Activated naive CD8-positive, alpha-beta T cell (primary cell): ENCODE results near the gene RFX1.
"Not testable (repeated sequence)": the region's sequence is repeated elsewhere in the genome, so short reads cannot be mapped to it uniquely, and the experiment has no call there.

Experiments
- H3K27ac Mint-ChIP-seq: one replicate; pipeline ENCODE4 v1.8.0; 2021; ENCODE audit warnings: mixed read lengths
- H3K27me3 Mint-ChIP-seq: one replicate; pipeline ENCODE4 v1.8.0; 2021; ENCODE audit warnings: mixed read lengths
- H3K36me3 Mint-ChIP-seq: one replicate; pipeline ENCODE4 v1.8.0; 2021; ENCODE audit warnings: mixed read lengths
- H3K4me1 Mint-ChIP-seq: one replicate; pipeline ENCODE4 v1.8.0; 2021; ENCODE audit warnings: low read depth, mixed read lengths
- H3K4me3 Mint-ChIP-seq: one replicate; pipeline ENCODE4 v1.8.0; 2021; ENCODE audit warnings: mild to moderate bottlenecking, mixed read lengths
- H3K9me3 Mint-ChIP-seq: one replicate; pipeline ENCODE4 v1.8.0; 2021; ENCODE audit warnings: low read depth, mixed read lengths

The RFX1 gene

GRCh38 chr19:14006085-14006765 is at the start of gene RFX1:
RFX1 (minus strand) TSS chr19:14006320; CDS start chr19:13993843, 12,477 bp downstream.
- peaks cover 42% of the 10 kb centered on the region for H3K4me1 Mint-ChIP-seq
- no peaks in the 10 kb centered on the region for H3K9me3 Mint-ChIP-seq
- no peaks in the 10 kb centered on the region for H3K27me3 Mint-ChIP-seq
- H3K4me3 Mint-ChIP-seq: peak within 1 kb of the TSS; percentile 91
- peak within 1 kb of the TSS; percentile 94 for H3K27ac Mint-ChIP-seq
- no peaks in the 10 kb centered on the region for H3K36me3 Mint-ChIP-seq

- Mint-ChIP-seq H3K4me1 (peaks cover 13% of the 10 kb centered on the region), H3K36me3 (peaks cover 5% of the 10 kb centered on the region), H3K27ac (no peak overlapping the region), H3K4me3 (no peak overlapping the region), H3K9me3 (no peaks in the 10 kb centered on the region), H3K27me3 (peaks cover 16% of the 10 kb centered on the region)
Measured at GRCh38 chr19:14055396-14055795, 49.3 kb upstream of the RFX1 start.

- H3K27me3 Mint-ChIP-seq: peaks cover 11% of the 10 kb centered on the region
- peaks cover 13% of the 10 kb centered on the region for H3K4me1 Mint-ChIP-seq
- no peak overlapping the region for H3K27ac Mint-ChIP-seq
- no peaks in the 10 kb centered on the region for H3K9me3 Mint-ChIP-seq
- no peak overlapping the region for H3K4me3 Mint-ChIP-seq
- peaks cover 5% of the 10 kb centered on the region for H3K36me3 Mint-ChIP-seq
Measured at GRCh38 chr19:14054721-14055120, 48.6 kb upstream of the RFX1 start.

GRCh38 chr19:14054099-14054498 is 48.0 kb upstream of the RFX1 start:
- H3K36me3 Mint-ChIP-seq: peaks cover 5% of the 10 kb centered on the region
- no peak overlapping the region for H3K27ac Mint-ChIP-seq
- H3K27me3 Mint-ChIP-seq: peaks cover 8% of the 10 kb centered on the region
- H3K4me3 Mint-ChIP-seq: no peak overlapping the region
- H3K9me3 Mint-ChIP-seq: no peaks in the 10 kb centered on the region
- H3K4me1 Mint-ChIP-seq: peaks cover 13% of the 10 kb centered on the region

GRCh38 chr19:14053500-14053899 is 47.4 kb upstream of the RFX1 start:
- Mint-ChIP-seq H3K9me3 (no peaks in the 10 kb centered on the region), H3K27ac (no peak overlapping the region), H3K4me1 (peaks cover 12% of the 10 kb centered on the region), H3K27me3 (peaks cover 4% of the 10 kb centered on the region), H3K4me3 (no peak overlapping the region), H3K36me3 (peaks cover 5% of the 10 kb centered on the region)

GRCh38 chr19:14053032-14053431 is 46.9 kb upstream of the RFX1 start:
- no peaks in the 10 kb centered on the region for H3K27me3 Mint-ChIP-seq
- no peak overlapping the region for H3K27ac Mint-ChIP-seq
- peaks cover 5% of the 10 kb centered on the region for H3K36me3 Mint-ChIP-seq
- H3K9me3 Mint-ChIP-seq: no peaks in the 10 kb centered on the region
- no peak overlapping the region for H3K4me3 Mint-ChIP-seq
- H3K4me1 Mint-ChIP-seq: peaks cover 9% of the 10 kb centered on the region

- no peaks in the 10 kb centered on the region for H3K9me3 Mint-ChIP-seq
- H3K36me3 Mint-ChIP-seq: peaks cover 5% of the 10 kb centered on the region
- peaks cover 6% of the 10 kb centered on the region for H3K4me1 Mint-ChIP-seq
- H3K27ac Mint-ChIP-seq: no peak overlapping the region
- H3K4me3 Mint-ChIP-seq: no peak overlapping the region
- H3K27me3 Mint-ChIP-seq: no peaks in the 10 kb centered on the region
Measured at GRCh38 chr19:14052470-14052869, 46.4 kb upstream of the RFX1 start.

GRCh38 chr19:14051980-14052379 is 45.9 kb upstream of the RFX1 start:
- peaks cover 5% of the 10 kb centered on the region for H3K36me3 Mint-ChIP-seq
- no peak overlapping the region for H3K27ac Mint-ChIP-seq
- peaks cover 6% of the 10 kb centered on the region for H3K4me1 Mint-ChIP-seq
- no peaks in the 10 kb centered on the region for H3K9me3 Mint-ChIP-seq
- no peaks in the 10 kb centered on the region for H3K27me3 Mint-ChIP-seq
- H3K4me3 Mint-ChIP-seq: no peak overlapping the region

GRCh38 chr19:14050961-14051360 is 44.8 kb upstream of the RFX1 start:
- not testable (repeated sequence) for H3K4me1 Mint-ChIP-seq, H3K27ac Mint-ChIP-seq, H3K36me3 Mint-ChIP-seq, H3K27me3 Mint-ChIP-seq, H3K9me3 Mint-ChIP-seq, H3K4me3 Mint-ChIP-seq

- H3K4me1 Mint-ChIP-seq: peaks cover 10% of the 10 kb centered on the region
- H3K4me3 Mint-ChIP-seq: no peak overlapping the region
- no peaks in the 10 kb centered on the region for H3K9me3 Mint-ChIP-seq
- peaks cover 5% of the 10 kb centered on the region for H3K36me3 Mint-ChIP-seq
- no peak overlapping the region for H3K27ac Mint-ChIP-seq
- H3K27me3 Mint-ChIP-seq: no peaks in the 10 kb centered on the region
Measured at GRCh38 chr19:14050512-14050911, 44.4 kb upstream of the RFX1 start.

- no peak overlapping the region for H3K4me3 Mint-ChIP-seq
- peaks cover 5% of the 10 kb centered on the region for H3K36me3 Mint-ChIP-seq
- H3K9me3 Mint-ChIP-seq: no peaks in the 10 kb centered on the region
- peak overlapping the region; percentile 28 for H3K27ac Mint-ChIP-seq
- H3K4me1 Mint-ChIP-seq: peaks cover 9% of the 10 kb centered on the region
- no peaks in the 10 kb centered on the region for H3K27me3 Mint-ChIP-seq
Measured at GRCh38 chr19:14048443-14049153, 42.5 kb upstream of the RFX1 start.

GRCh38 chr19:14047866-14048265 is 41.7 kb upstream of the RFX1 start:
- not testable (repeated sequence) for H3K4me3 Mint-ChIP-seq, H3K27me3 Mint-ChIP-seq, H3K9me3 Mint-ChIP-seq, H3K36me3 Mint-ChIP-seq, H3K27ac Mint-ChIP-seq
- peaks cover 10% of the 10 kb centered on the region for H3K4me1 Mint-ChIP-seq

GRCh38 chr19:14042659-14043608 is 36.8 kb upstream of the RFX1 start:
- H3K9me3 Mint-ChIP-seq, H3K27me3 Mint-ChIP-seq, H3K36me3 Mint-ChIP-seq, H3K4me1 Mint-ChIP-seq, H3K4me3 Mint-ChIP-seq: not testable (repeated sequence)
- peak overlapping the region; percentile 64 for H3K27ac Mint-ChIP-seq

GRCh38 chr19:14039181-14039580 is 33.1 kb upstream of the RFX1 start:
- no peaks in the 10 kb centered on the region for H3K27me3 Mint-ChIP-seq
- no peaks in the 10 kb centered on the region for H3K9me3 Mint-ChIP-seq
- peaks cover 14% of the 10 kb centered on the region for H3K4me1 Mint-ChIP-seq
- no peak overlapping the region for H3K27ac Mint-ChIP-seq
- H3K36me3 Mint-ChIP-seq: peaks cover 2% of the 10 kb centered on the region
- no peak overlapping the region for H3K4me3 Mint-ChIP-seq

GRCh38 chr19:14035706-14036105 is 29.6 kb upstream of the RFX1 start:
- no peaks in the 10 kb centered on the region for H3K9me3 Mint-ChIP-seq
- no peak overlapping the region for H3K4me3 Mint-ChIP-seq
- H3K36me3 Mint-ChIP-seq: peaks cover 3% of the 10 kb centered on the region
- H3K27me3 Mint-ChIP-seq: no peaks in the 10 kb centered on the region
- peaks cover 25% of the 10 kb centered on the region for H3K4me1 Mint-ChIP-seq
- no peak overlapping the region for H3K27ac Mint-ChIP-seq
